ENCODE measurements around the gene LSM4.

LSM4 gene

GRCh38 chr19:18261474-18261873, 61.4 kb downstream of the LSM4 start:
- TF ChIP-seq CTCF (IDR thresholded peaks at IDR 0.05; ENCODE audit: low read depth, low read length, missing control alignments) = no peak
- H3K4me3 ChIP-seq (ENCODE audit: low read depth, low read length) = no peak overlapping the region
- no peak for DNase-seq (ENCODE audit: low read depth)

GRCh38 chr19:18259893-18260292, 63.0 kb downstream of the LSM4 start:
- TF ChIP-seq CTCF (IDR thresholded peaks at IDR 0.05; ENCODE audit: low read depth, low read length, missing control alignments) = no peak
- no peak for DNase-seq (ENCODE audit: low read depth)
- H3K4me3 ChIP-seq (ENCODE audit: low read depth, low read length) = no peak overlapping the region

GRCh38 chr19:18257503-18258470, 65.1 kb downstream of the LSM4 start:
- no peak for DNase-seq (ENCODE audit: low read depth)
- H3K4me3 ChIP-seq (ENCODE audit: low read depth, low read length) = no peak overlapping the region
- no peak for TF ChIP-seq CTCF (IDR thresholded peaks at IDR 0.05; ENCODE audit: low read depth, low read length, missing control alignments)

Data from GM12864 (cell line).